ENCODE data around the gene OR11G2.

Gene OR11G2

GRCh38 chr14:20180486-20180885 is 10.2 kb upstream of the OR11G2 start:
- Histone ChIP-seq H3K79me2 (ENCODE audit: low read length) (no peaks in the 10 kb centered on the region), H2AFZ (ENCODE audit: low read length) (no peak overlapping the region), H3F3A (ENCODE audit: insufficient read depth, low read length) (no peaks in the 10 kb centered on the region), H4K20me1 (ENCODE audit: insufficient read depth, low read length) (no peaks in the 10 kb centered on the region), H3K27me3 (replicated peaks; ENCODE audit: insufficient read depth, low read length) (no peaks in the 10 kb centered on the region), H3K4me2 (ENCODE audit: low read depth, low read length) (no peak overlapping the region), H3K9me3 (replicated peaks; ENCODE audit: insufficient read depth, low read length) (no peaks in the 10 kb centered on the region), H3K36me3 (replicated peaks; ENCODE audit: insufficient read depth, low read length) (no peaks in the 10 kb centered on the region), H3K27ac (ENCODE audit: low read length) (no peak overlapping the region), H3K9me2 (replicated peaks; ENCODE audit: insufficient read depth, low read length) (no peaks in the 10 kb centered on the region), H3K9ac (ENCODE audit: low read length) (no peak overlapping the region), H3K4me3 (ENCODE audit: low read length) (no peak overlapping the region), H3K4me1 (ENCODE audit: low read length) (no peaks in the 10 kb centered on the region)
- TF ChIP-seq EZH2 (optimal IDR thresholded peaks at IDR 0.05; ENCODE audit: low read depth, low read length) (no peak), CTCF (IDR thresholded peaks at IDR 0.05; ENCODE audit: low read length) (no peak), EZH2phosphoT487 (IDR thresholded peaks at IDR 0.05; ENCODE audit: low read length) (no peak)
- no peak for DNase-seq

- H2AFZ ChIP-seq (ENCODE audit: low read length), result no peak overlapping the region
- no peak for DNase-seq
- no peaks in the 10 kb centered on the region for H3K79me2 ChIP-seq (ENCODE audit: low read length)
- no peaks in the 10 kb centered on the region for H3K36me3 ChIP-seq (replicated peaks; ENCODE audit: insufficient read depth, low read length)
- H3K4me3 ChIP-seq (ENCODE audit: low read length), result no peak overlapping the region
- H3K4me2 ChIP-seq (ENCODE audit: low read depth, low read length), result no peak overlapping the region
- H3K27me3 ChIP-seq (replicated peaks; ENCODE audit: insufficient read depth, low read length), result no peaks in the 10 kb centered on the region
- no peaks in the 10 kb centered on the region for H3F3A ChIP-seq (ENCODE audit: insufficient read depth, low read length)
- no peak overlapping the region for H3K27ac ChIP-seq (ENCODE audit: low read length)
- H3K9me2 ChIP-seq (replicated peaks; ENCODE audit: insufficient read depth, low read length), result no peaks in the 10 kb centered on the region
- no peaks in the 10 kb centered on the region for H4K20me1 ChIP-seq (ENCODE audit: insufficient read depth, low read length)
- no peaks in the 10 kb centered on the region for H3K4me1 ChIP-seq (ENCODE audit: low read length)
- no peaks in the 10 kb centered on the region for H3K9me3 ChIP-seq (replicated peaks; ENCODE audit: insufficient read depth, low read length)
- H3K9ac ChIP-seq (ENCODE audit: low read length), result no peak overlapping the region
- no peak for TF ChIP-seq EZH2 (optimal IDR thresholded peaks at IDR 0.05; ENCODE audit: low read depth, low read length)
- no peak for TF ChIP-seq EZH2phosphoT487 (IDR thresholded peaks at IDR 0.05; ENCODE audit: low read length)
- TF ChIP-seq CTCF (IDR thresholded peaks at IDR 0.05; ENCODE audit: low read length), result no peak
These were observed 6.5 kb upstream of the OR11G2 start for GRCh38 chr14:20184181-20184580.

- Histone ChIP-seq H3K79me2 (ENCODE audit: low read length) (no peaks in the 10 kb centered on the region), H3K9ac (ENCODE audit: low read length) (no peak overlapping the region), H3K4me2 (ENCODE audit: low read depth, low read length) (no peak overlapping the region), H3K27me3 (replicated peaks; ENCODE audit: insufficient read depth, low read length) (no peaks in the 10 kb centered on the region), H4K20me1 (ENCODE audit: insufficient read depth, low read length) (no peaks in the 10 kb centered on the region), H3K27ac (ENCODE audit: low read length) (no peak overlapping the region), H3K36me3 (replicated peaks; ENCODE audit: insufficient read depth, low read length) (no peaks in the 10 kb centered on the region), H3K4me1 (ENCODE audit: low read length) (no peaks in the 10 kb centered on the region), H2AFZ (ENCODE audit: low read length) (no peak overlapping the region), H3K4me3 (ENCODE audit: low read length) (no peak overlapping the region), H3F3A (ENCODE audit: insufficient read depth, low read length) (no peaks in the 10 kb centered on the region), H3K9me2 (replicated peaks; ENCODE audit: insufficient read depth, low read length) (no peaks in the 10 kb centered on the region), H3K9me3 (replicated peaks; ENCODE audit: insufficient read depth, low read length) (no peaks in the 10 kb centered on the region)
- TF ChIP-seq EZH2 (optimal IDR thresholded peaks at IDR 0.05; ENCODE audit: low read depth, low read length) (no peak), CTCF (IDR thresholded peaks at IDR 0.05; ENCODE audit: low read length) (no peak), EZH2phosphoT487 (IDR thresholded peaks at IDR 0.05; ENCODE audit: low read length) (no peak)
- no peak for DNase-seq
These were observed 700 bp downstream of the OR11G2 start for GRCh38 chr14:20191396-20191795.

Measured in MM.1S (cell line).